CD4-positive, alpha-beta memory T cell (primary cell): ENCODE measurements around the gene NF1. TPM values are rescaled to one million over a fixed set of nuclear protein-coding genes. Genes with fewer than 3 reads are reported as not detected.

Experiments used
- CTCF ChIA-PET: fragments of 350-600 bp; sonication (Branson Sonifier 250); formaldehyde crosslinking; loops from one replicate; lab custom pipeline; 2021; ENCODE audit warnings: inconsistent platforms; ENCODE audit not compliant: partially characterized antibody; lab: Charles Lee
- POLR2A ChIA-PET: fragments of 350-600 bp; sonication (Branson Sonifier 250); formaldehyde crosslinking; loops from one replicate; lab custom pipeline; 2021; ENCODE audit not compliant: partially characterized antibody; lab: Charles Lee
- DNase-seq, 5 donors: peaks; one replicate each; pipeline versions ENCODE4 v3.0.0 to v3.0.0-alpha.2; 2020 to 2022; ENCODE audit warnings: mixed read lengths in 1 of 5
- H3K27ac ChIP-seq: one replicate; pipeline ENCODE4 v1.7.0; 2013; ENCODE audit warnings: low read depth, low read length
- H3K27me3 ChIP-seq: 2 replicates; pipeline ENCODE4 v1.7.0; 2013; ENCODE audit warnings: mild to moderate bottlenecking, low read length, moderate library complexity; ENCODE audit not compliant: insufficient read depth
- H3K36me3 ChIP-seq: 2 replicates; pipeline ENCODE4 v1.7.0; 2013; ENCODE audit warnings: mild to moderate bottlenecking, low read length, moderate library complexity; ENCODE audit not compliant: insufficient read depth
- H3K4me1 ChIP-seq: 2 replicates; pipeline ENCODE4 v1.7.0; 2013; ENCODE audit warnings: mild to moderate bottlenecking, low read length, moderate library complexity; ENCODE audit not compliant: insufficient read depth
- H3K4me3 ChIP-seq, 2 donors: one replicate each; pipeline ENCODE4 v1.7.0; 2013; ENCODE audit warnings: low read length in 2 of 2, mild to moderate bottlenecking in 1 of 2
- H3K9me3 ChIP-seq, 2 donors: one replicate each; pipeline ENCODE4 v1.7.0; 2013; ENCODE audit warnings: low read length in 2 of 2, control low read depth in 1 of 2; ENCODE audit not compliant: control insufficient read depth in 1 of 2
- H3K27ac Mint-ChIP-seq, 7 donors: one replicate each; pipeline ENCODE4 v1.8.0; 2020 to 2021; ENCODE audit warnings: mixed read lengths in 7 of 7, mild to moderate bottlenecking in 6 of 7, inconsistent platforms in 3 of 7, moderate library complexity in 3 of 7
- H3K27me3 Mint-ChIP-seq, 2 donors: one replicate each; pipeline ENCODE4 v1.8.0; 2020 to 2021; ENCODE audit warnings: mixed read lengths in 2 of 2
- H3K36me3 Mint-ChIP-seq, 2 donors: one replicate each; pipeline ENCODE4 v1.8.0; 2020 to 2021; ENCODE audit warnings: mixed read lengths in 2 of 2, inconsistent platforms in 1 of 2, mild to moderate bottlenecking in 1 of 2
- H3K4me1 Mint-ChIP-seq, 4 donors: one replicate each; pipeline ENCODE4 v1.8.0; 2020 to 2021; ENCODE audit warnings: mixed read lengths in 4 of 4, mild to moderate bottlenecking in 1 of 4
- H3K4me3 Mint-ChIP-seq, 8 donors: one replicate each; pipeline ENCODE4 v1.8.0; 2020 to 2021; ENCODE audit warnings: mixed read lengths in 8 of 8, mild to moderate bottlenecking in 7 of 8, moderate library complexity in 6 of 8, inconsistent platforms in 3 of 8
- H3K9me3 Mint-ChIP-seq, 8 donors: one replicate each; pipeline ENCODE4 v1.8.0; 2020 to 2021; ENCODE audit warnings: mixed read lengths in 8 of 8, mild to moderate bottlenecking in 5 of 8, inconsistent platforms in 3 of 8, moderate library complexity in 1 of 8
- intact Hi-C: fragments of 100-400 bp; cut with micrococcal nuclease; formaldehyde crosslinking; loops from one replicate; pipeline ENCODE4 v1.15.1; 2023
- microRNA-seq: library from miRNA; unstranded; fragments of <30 nt; microRNA quantifications from one replicate; pipeline ENCODE4 v1.2.0, GENCODE V29; 2021; ENCODE audit warnings: borderline replicate concordance, borderline number of aligned reads, borderline microRNAs expressed, mixed read lengths
- polyA plus RNA-seq, 2 donors: library from polyadenylated mRNA; unstranded; fragments of 300-500 nt; fragmentation: Illumina TruSeq; gene quantifications; one replicate each; pipeline ENCODE4 v1.2.3, GENCODE V29; 2021
- total RNA-seq, 2 experiments: library from RNA; stranded (reverse); gene quantifications; one replicate each; pipeline ENCODE4 v1.2.3, GENCODE V29; 2021

The NF1 gene
- total and polyA plus RNA-seq, 4 experiments from 2014 or later, result 5.5 to 52.4 (median 27.9) TPM

DNA sequence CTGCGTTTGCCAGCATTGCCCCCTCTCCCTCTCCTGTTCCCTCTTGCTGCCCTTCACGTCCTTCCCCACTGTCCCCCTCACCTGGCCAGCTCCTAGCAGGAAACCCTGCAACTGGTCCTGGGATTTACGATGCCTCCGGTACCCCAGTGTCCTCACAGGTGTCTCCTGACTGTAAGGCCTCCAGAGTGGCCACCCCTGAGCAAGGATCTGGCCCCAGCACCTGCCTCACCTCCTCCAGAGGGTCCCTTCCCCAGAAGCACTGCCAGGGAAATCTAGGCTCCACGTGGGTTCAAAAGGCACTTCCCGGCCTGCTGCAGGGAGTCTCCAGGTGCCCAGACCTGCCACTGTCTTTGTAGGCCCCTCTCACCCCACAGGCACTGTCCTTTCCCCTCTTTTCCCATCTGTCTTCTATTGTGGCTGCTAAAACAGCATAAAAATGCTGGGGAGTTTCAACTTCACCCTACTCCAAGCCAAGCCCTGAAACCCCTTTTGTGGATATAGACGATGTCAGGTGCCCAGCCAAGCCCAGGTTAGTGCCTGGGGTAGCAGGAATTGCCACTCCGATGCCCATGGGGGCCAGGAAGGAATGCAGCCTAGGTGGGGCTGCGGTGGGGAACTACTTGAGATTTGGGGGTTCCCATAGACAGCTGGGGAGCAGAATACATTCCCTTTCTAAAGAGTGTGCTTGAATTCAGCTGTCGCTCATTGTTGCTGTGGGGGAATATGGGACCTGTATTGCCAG, 322.4 kb downstream of the NF1 start:
- H3K9me3 Mint-ChIP-seq, result peaks cover 0 to 4% (median 1%) of the 10 kb centered on the region in 8 donors
- POLR2A ChIA-PET, result no interaction called here

DNA sequence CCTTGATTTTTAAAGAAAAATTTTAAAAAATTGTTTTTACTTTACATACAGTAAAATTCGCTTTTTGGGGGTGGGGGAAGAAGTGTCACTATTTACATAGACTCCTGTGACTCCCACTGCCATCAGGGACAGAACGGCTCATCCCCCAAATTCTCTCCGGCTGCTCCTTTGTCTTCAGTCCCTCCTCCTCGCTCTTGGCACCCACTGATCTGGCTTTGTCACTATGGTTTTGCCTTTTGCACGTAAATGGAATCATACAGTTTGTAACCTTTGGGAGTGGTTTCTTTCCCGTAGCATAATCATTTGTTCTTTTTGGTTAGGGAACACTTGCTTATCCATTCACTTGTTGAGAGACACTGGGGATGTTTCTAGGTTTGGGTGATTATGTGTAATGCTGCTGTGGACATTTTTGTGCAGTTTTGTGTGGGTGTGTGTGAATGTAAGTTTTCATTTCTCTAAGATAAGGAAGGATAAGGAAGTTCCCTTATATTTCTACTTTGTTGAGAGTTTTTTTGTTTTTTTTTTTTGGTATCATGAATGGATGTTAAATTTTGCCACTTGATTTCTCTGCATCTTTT, 324.1 kb downstream of the NF1 start:
- ChIA-PET POLR2A (no interaction called here), CTCF (no interaction called here)
- Mint-ChIP-seq H3K36me3 (peaks cover 0 to 4% of the 10 kb centered on the region in 2 donors), H3K4me1 (no peaks in the 10 kb centered on the region), H3K9me3 (peaks cover 0 to 17% (median 11%) of the 10 kb centered on the region in 8 donors), H3K27ac (no peak overlapping the region), H3K4me3 (no peak overlapping the region), H3K27me3 (peaks cover 0 to 2% of the 10 kb centered on the region in 2 donors)
- Histone ChIP-seq H3K27me3 (no peaks in the 10 kb centered on the region), H3K4me3 (no peak overlapping the region), H3K4me1 (no peaks in the 10 kb centered on the region), H3K27ac (no peak overlapping the region), H3K9me3 (no peaks in the 10 kb centered on the region), H3K36me3 (no peaks in the 10 kb centered on the region)
- DNase-seq, result no peak
- intact Hi-C loops, result no loop called here

More for the DNA sequence above, 322.4 kb downstream of the NF1 start:
- H3K4me3 ChIP-seq, result no peak overlapping the region
- H3K27ac ChIP-seq, result no peak overlapping the region
- Mint-ChIP-seq H3K4me3 (no peak overlapping the region), H3K36me3 (peaks cover 0 to 1% of the 10 kb centered on the region in 2 donors), H3K27ac (peak overlapping the region in 1 of 7 donors; percentile 37), H3K27me3 (no peaks in the 10 kb centered on the region), H3K4me1 (no peaks in the 10 kb centered on the region)
- no peaks in the 10 kb centered on the region for H3K36me3 ChIP-seq
- intact Hi-C loops, result no loop called here
- no peaks in the 10 kb centered on the region for H3K9me3 ChIP-seq
- no peak for DNase-seq
- H3K4me1 ChIP-seq, result no peaks in the 10 kb centered on the region
- H3K27me3 ChIP-seq, result no peaks in the 10 kb centered on the region
- CTCF ChIA-PET, result no interaction called here

DNA sequence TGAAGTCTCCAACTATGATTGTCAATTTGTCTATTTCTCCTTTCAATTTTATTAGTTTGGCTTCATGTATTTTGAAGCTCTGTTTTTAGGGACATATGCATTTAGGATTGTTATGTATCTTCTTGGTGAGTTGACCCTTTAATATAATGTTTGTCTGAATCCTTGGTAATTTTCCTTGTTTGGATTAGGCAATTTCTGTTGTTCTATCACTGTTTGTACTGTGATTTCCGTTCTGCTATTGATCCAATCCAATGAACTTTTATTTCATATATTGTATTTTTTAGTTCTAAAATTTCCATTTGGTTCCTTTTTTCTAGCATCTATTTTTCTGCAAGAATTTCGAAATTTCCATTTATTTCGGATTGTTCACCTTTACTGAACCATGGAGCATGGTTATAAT, 327.7 kb downstream of the NF1 start:
- H3K4me3 Mint-ChIP-seq, result no peak overlapping the region
- peaks cover 0 to 4% of the 10 kb centered on the region in 2 donors for H3K36me3 Mint-ChIP-seq
- no peaks in the 10 kb centered on the region for H3K9me3 ChIP-seq
- no peaks in the 10 kb centered on the region for H3K4me1 ChIP-seq
- H3K4me1 Mint-ChIP-seq, result no peaks in the 10 kb centered on the region
- H3K9me3 Mint-ChIP-seq, result peaks cover 0 to 19% (median 12%) of the 10 kb centered on the region in 8 donors
- no peaks in the 10 kb centered on the region for H3K27me3 ChIP-seq
- H3K27ac ChIP-seq, result no peak overlapping the region
- ChIA-PET POLR2A (no interaction called here), CTCF (interaction anchor here (1.2 kb wide), 1 partner anchor 103 kb away, joined by 4 read pairs; no protein-coding TSS in a partner anchor)
- H3K4me3 ChIP-seq, result no peak overlapping the region
- DNase-seq, result no peak
- intact Hi-C loops, result no loop called here
- no peaks in the 10 kb centered on the region for H3K36me3 ChIP-seq
- peaks cover 4 to 5% of the 10 kb centered on the region in 2 donors for H3K27me3 Mint-ChIP-seq
- no peak overlapping the region for H3K27ac Mint-ChIP-seq

DNA sequence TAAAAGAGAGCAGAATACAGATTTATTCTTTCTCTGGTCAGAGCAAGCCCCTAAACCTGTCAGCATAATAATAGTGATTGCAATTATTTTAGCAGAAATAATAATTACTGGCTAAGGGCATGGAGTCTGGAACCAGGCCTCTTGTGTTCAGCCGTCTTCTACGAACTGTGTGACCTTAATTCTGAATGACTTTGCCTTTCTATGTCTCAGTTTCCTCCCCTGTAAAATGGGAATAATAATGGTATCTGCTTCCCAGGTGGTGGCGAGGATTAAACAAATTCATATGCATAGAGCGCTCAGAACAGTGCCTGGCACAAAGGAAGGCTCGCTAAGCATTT, 330.1 kb downstream of the NF1 start:
- POLR2A ChIA-PET, result no interaction called here

DNA sequence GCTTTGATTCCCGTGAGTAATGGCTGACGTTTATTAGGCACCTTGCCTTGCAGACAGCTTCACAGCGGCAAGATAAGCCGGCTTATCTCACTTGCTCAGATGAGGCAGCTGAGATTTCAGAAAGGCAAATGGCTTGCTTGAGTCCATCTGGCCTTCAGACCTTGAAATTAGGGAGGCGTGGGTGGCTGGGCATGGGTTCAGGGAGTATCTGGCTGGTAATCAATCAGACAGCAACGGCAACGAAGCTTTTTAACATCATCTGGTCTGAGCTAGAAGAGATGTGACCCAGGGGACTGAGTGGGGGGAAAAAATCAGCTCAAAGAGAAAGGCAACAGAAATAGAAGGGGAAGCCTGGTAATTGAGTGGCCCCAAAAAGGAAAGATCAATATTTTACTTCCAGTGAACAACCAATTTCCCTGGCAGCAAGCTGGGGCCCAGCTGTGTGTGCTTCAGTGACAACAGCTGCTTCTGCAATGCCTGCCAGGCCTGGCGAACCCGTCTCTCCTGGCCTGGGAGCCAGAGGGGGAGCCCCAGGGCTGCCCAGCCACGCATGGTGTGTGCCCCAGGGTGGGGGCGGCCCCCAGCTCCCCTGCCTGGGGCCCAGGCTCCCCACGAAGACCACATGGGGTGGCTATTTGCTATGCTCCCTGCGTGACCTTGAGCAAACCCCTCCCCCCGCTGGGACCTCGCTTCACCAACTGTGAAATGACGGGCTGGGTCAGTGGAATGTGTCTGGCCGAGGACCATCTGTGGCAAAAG, 330.7 kb downstream of the NF1 start:
- H3K27me3 Mint-ChIP-seq, result peaks cover 8 to 14% of the 10 kb centered on the region in 2 donors
- no peaks in the 10 kb centered on the region for H3K9me3 ChIP-seq
- POLR2A ChIA-PET, result no interaction called here
- no peak for DNase-seq
- no peaks in the 10 kb centered on the region for H3K4me1 ChIP-seq
- CTCF ChIA-PET, result interaction anchor here (1.0 kb wide), 1 partner anchor 11 kb away, joined by 3 read pairs; no protein-coding TSS in a partner anchor
- H3K27ac ChIP-seq, result no peak overlapping the region
- H3K36me3 Mint-ChIP-seq, result peaks cover 0 to 4% of the 10 kb centered on the region in 2 donors
- H3K4me3 Mint-ChIP-seq, result no peak overlapping the region
- no peaks in the 10 kb centered on the region for H3K27me3 ChIP-seq
- intact Hi-C loops, result no loop called here
- H3K36me3 ChIP-seq, result no peaks in the 10 kb centered on the region
- H3K4me1 Mint-ChIP-seq, result peaks cover 0 to 2% (median 0%) of the 10 kb centered on the region in 4 donors
- H3K9me3 Mint-ChIP-seq, result peaks cover 2 to 19% (median 12%) of the 10 kb centered on the region in 8 donors
- no peak overlapping the region for H3K4me3 ChIP-seq
- H3K27ac Mint-ChIP-seq, result no peak overlapping the region

More for the DNA sequence above, 330.1 kb downstream of the NF1 start:
- peaks cover 6 to 11% of the 10 kb centered on the region in 2 donors for H3K27me3 Mint-ChIP-seq
- intact Hi-C loops, result no loop called here
- Histone ChIP-seq H3K27me3 (no peaks in the 10 kb centered on the region), H3K27ac (no peak overlapping the region), H3K36me3 (no peaks in the 10 kb centered on the region), H3K4me3 (no peak overlapping the region), H3K4me1 (no peaks in the 10 kb centered on the region), H3K9me3 (no peaks in the 10 kb centered on the region)
- peaks cover 0 to 4% of the 10 kb centered on the region in 2 donors for H3K36me3 Mint-ChIP-seq
- H3K9me3 Mint-ChIP-seq, result peaks cover under 1 to 19% (median 12%) of the 10 kb centered on the region in 8 donors
- CTCF ChIA-PET, result interaction anchor here (1.0 kb wide), 1 partner anchor 12 kb away, joined by 3 read pairs; no protein-coding TSS in a partner anchor
- no peak overlapping the region for H3K4me3 Mint-ChIP-seq
- no peak overlapping the region for H3K27ac Mint-ChIP-seq
- H3K4me1 Mint-ChIP-seq, result no peaks in the 10 kb centered on the region
- DNase-seq, result no peak

Small RNA genes lying within 50 kb of the gene (microRNA-seq; reads per million reads assigned to microRNA genes)
- gene MIR4733, result not detected

Other genes with a start within 250 kb of the NF1 start
- 10 to 100 TPM; 20.2 to 21.3 TPM for gene TEFM, start 188.7 kb upstream of the NF1 start, total RNA-seq
- 10 to 100 TPM; 20.8 to 21.2 TPM for gene TEFM, start 188.7 kb upstream of the NF1 start, polyA plus RNA-seq
- 1 to 10 TPM; 4.6 to 6.4 TPM for gene ADAP2, start 173.0 kb upstream of the NF1 start, total RNA-seq
- not detected for gene ADAP2, start 173.0 kb upstream of the NF1 start, polyA plus RNA-seq
- gene RNF135, start 123.9 kb upstream of the NF1 start, total RNA-seq, result 1 to 10 TPM; 3.9 to 7.1 TPM
- 10 to 100 TPM in 1 of 2 donors, 1 to 10 TPM in 1; 8.4 to 10.5 TPM for gene RNF135, start 123.9 kb upstream of the NF1 start, polyA plus RNA-seq
- under 1 TPM; 0.69 to 0.84 TPM for gene OMG, start 202.3 kb downstream of the NF1 start, total RNA-seq
- under 1 TPM in 1 of 2 donors, not detected in 1; 0.61 TPM for gene OMG, start 202.3 kb downstream of the NF1 start, polyA plus RNA-seq
- gene EVI2B, start 219.1 kb downstream of the NF1 start, total RNA-seq, result 100 to 1,000 TPM; 174 to 176 TPM
- 100 to 1,000 TPM in 1 of 2 donors, 10 to 100 TPM in 1; 99.2 to 103 TPM for gene EVI2B, start 219.1 kb downstream of the NF1 start, polyA plus RNA-seq
- gene EVI2A, start 226.6 kb downstream of the NF1 start, total RNA-seq, result 100 to 1,000 TPM; 133 to 139 TPM
- gene EVI2A, start 226.6 kb downstream of the NF1 start, polyA plus RNA-seq, result 10 to 100 TPM; 70.1 to 76.9 TPM